ENCODE measurements around the gene NPIPA8.
"Not testable (repeated sequence)": the region's sequence is repeated elsewhere in the genome, so short reads cannot be mapped to it uniquely, and the experiment has no call there.

Gene NPIPA8

GRCh38 chr16:18270171-18270570 lies 66.4 kb downstream of the NPIPA8 start:
- DNase-seq: not testable (repeated sequence)

Measured in CD4-positive, alpha-beta T cell treated with Interleukin-4 for 1 hour (primary cell).